GM06990 (cell line): ENCODE data around the gene LIN7C.

ENCODE experiments used
- DNase-seq: peaks from one replicate; pipeline ENCODE4 v3.0.0-alpha.2; 2011; ENCODE audit not compliant: insufficient read length; ENCODE audit errors: extremely low read depth
- H3K27me3 ChIP-seq: replicated peaks from 2 replicates; pipeline ENCODE4 v1.6.0; 2011; ENCODE audit warnings: low read length; ENCODE audit not compliant: control insufficient read depth, insufficient read depth
- H3K36me3 ChIP-seq: 2 replicates; pipeline ENCODE4 v1.5.1; 2011; ENCODE audit warnings: low read length; ENCODE audit not compliant: control insufficient read depth, insufficient read depth
- H3K4me3 ChIP-seq: replicated peaks from 2 replicates; pipeline ENCODE4 v1.5.1; 2011; ENCODE audit warnings: low read depth, mild to moderate bottlenecking, control low read depth, low read length
- TF ChIP-seq, protein P1 (sequence below): IDR thresholded peaks from 2 replicates; pipeline ENCODE4 v1.5.1; 2011; ENCODE audit warnings: low read length, control low read depth, mild to moderate bottlenecking, inconsistent platforms; ENCODE audit not compliant: insufficient read depth, poor library complexity, severe bottlenecking

The LIN7C gene

DNA sequence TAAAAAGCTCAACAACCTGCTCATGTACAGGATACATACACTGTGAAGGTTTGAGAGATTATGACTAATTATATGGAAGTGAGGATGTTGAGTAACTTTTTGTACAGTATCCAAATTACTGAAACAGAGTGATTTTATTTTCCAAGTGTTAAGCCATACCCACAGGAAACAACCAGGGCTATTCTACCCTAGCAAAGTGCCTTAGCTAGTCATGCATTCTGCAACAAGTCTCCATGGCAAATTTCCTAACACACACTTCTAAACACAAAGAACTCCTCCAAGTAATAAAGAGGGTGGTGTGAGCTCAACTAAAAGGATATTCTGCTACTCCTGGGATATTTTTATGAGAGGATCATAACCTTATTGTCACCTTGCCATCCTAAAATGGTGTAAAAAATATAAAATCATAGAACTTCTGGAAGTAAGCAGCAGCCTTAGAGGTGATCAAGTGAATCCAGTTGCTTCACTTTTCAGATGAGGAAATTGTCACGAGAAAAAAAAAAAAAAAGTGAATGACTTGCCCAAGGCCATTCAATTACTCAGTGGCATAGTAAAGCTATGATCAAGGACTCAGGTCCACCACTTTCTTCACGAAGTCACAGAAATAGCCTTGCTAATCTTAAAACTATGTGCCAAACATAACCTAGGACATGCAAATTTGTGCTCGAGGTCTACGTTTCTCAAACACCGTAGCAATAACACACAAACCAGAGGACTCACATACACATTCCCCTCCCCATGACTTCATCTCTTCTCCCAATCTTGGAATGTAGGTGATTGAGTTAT, 38.2 kb downstream of the LIN7C start:
- Histone ChIP-seq H3K4me3 (no peak overlapping the region), H3K27me3 (no peaks in the 10 kb centered on the region), H3K36me3 (no peaks in the 10 kb centered on the region)
- DNase-seq, result no peak
- TF ChIP-seq, protein P1, sequence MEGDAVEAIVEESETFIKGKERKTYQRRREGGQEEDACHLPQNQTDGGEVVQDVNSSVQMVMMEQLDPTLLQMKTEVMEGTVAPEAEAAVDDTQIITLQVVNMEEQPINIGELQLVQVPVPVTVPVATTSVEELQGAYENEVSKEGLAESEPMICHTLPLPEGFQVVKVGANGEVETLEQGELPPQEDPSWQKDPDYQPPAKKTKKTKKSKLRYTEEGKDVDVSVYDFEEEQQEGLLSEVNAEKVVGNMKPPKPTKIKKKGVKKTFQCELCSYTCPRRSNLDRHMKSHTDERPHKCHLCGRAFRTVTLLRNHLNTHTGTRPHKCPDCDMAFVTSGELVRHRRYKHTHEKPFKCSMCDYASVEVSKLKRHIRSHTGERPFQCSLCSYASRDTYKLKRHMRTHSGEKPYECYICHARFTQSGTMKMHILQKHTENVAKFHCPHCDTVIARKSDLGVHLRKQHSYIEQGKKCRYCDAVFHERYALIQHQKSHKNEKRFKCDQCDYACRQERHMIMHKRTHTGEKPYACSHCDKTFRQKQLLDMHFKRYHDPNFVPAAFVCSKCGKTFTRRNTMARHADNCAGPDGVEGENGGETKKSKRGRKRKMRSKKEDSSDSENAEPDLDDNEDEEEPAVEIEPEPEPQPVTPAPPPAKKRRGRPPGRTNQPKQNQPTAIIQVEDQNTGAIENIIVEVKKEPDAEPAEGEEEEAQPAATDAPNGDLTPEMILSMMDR, result no peak

DNA sequence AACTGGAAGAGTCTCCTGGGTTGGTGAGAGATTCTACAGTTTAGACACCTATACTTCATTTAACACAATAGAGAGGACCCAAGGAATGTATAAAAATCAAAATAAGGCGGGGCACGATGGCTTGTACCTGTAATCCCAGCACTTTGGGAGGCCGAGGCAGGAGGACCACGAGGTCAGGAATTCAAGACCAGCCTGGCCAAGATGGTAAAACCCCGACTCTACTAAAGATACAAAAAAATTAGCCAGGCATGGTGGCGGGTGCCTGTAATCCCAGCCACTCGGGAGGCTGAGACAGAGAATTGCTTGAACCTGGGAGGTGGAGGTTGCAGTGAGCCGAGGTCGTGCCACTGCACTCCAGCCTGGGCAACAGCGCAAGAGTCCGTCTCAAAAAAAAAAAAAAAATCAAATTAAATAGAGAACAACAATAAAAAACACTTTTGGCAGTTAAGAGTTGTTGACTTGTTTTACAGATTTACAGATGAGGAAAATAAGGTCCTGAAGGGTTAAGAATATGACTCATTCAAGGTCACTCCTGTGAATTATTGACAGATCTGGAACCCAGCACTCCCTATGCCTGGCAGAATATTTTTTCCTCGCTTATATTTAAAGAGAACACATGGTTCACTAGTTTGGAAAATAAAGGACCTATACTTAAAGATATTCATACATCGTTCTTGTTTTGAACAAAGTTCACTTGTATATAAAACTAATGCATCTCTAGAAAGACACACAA, 39.2 kb downstream of the LIN7C start:
- no peak overlapping the region for H3K4me3 ChIP-seq
- TF ChIP-seq, protein P1, result no peak
- no peaks in the 10 kb centered on the region for H3K36me3 ChIP-seq
- no peaks in the 10 kb centered on the region for H3K27me3 ChIP-seq
- no peak for DNase-seq

DNA sequence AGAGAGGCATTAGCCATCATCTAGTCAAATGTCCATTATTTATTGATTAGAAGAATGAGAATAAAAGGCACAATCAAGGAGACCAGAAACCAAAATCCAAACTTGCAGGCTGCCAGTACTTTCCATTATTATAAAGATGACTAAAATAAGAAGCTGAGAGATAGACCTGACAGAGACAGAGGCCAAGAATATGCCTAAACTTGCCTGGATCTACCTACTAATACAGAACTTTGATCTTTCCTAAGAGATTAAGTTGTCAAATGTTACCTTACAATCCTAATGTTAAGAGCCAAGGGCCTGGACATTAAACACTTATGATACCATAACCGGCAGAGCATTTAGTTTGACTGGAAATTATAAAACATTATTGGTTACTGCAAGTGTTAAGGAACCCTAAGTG, 40.2 kb downstream of the LIN7C start:
- Histone ChIP-seq H3K27me3 (no peaks in the 10 kb centered on the region), H3K36me3 (no peaks in the 10 kb centered on the region), H3K4me3 (no peak overlapping the region)
- no peak for DNase-seq
- TF ChIP-seq, protein P1, result no peak

DNA sequence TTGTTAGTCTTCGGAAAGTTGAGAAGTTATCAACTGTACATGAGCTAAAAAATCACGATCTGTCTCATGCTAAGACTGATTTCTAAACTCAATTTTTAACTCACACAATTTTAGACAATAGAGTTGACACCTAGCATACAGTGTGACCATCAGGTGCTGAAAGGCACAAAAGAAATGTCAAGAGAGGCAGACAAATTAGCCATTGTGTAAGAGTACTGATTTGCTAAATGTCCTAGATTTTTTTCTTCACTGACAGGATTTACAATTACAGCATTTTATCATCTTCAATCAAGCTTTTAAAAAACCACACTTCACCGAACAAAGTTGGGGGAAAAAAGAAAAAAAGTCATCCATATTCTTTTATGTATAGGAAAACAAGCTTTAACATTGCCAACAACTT, 40.9 kb downstream of the LIN7C start:
- Histone ChIP-seq H3K36me3 (no peaks in the 10 kb centered on the region), H3K4me3 (no peak overlapping the region), H3K27me3 (no peaks in the 10 kb centered on the region)
- TF ChIP-seq, protein P1, result no peak
- no peak for DNase-seq

DNA sequence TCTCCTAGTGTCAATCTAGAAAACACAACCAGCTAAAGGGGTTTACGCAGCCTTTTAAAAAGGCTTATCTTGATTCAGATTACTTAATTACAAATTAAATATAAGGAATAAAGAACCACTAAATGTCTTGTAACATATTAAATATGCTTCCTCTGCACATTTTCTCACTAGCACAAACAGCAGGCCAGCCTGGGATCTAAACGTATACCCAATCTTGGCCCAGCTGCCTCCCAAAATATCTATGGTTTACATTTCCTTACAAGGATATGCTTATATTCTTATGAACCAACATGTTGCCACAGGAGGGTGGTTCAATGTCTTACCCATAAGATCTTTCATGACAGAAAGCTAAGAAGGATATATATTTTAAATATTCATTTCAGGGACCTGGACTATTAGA, 41.7 kb downstream of the LIN7C start:
- TF ChIP-seq, protein P1, result no peak
- no peak for DNase-seq
- Histone ChIP-seq H3K4me3 (no peak overlapping the region), H3K27me3 (no peaks in the 10 kb centered on the region), H3K36me3 (no peaks in the 10 kb centered on the region)
